HG03378 (cell line): ENCODE data around the gene CGB8.
"Not testable (repeated sequence)": the region's sequence is repeated elsewhere in the genome, so short reads cannot be mapped to it uniquely, and the experiment has no call there.

Experiments
- ATAC-seq: cut with Tn5 transposase; IDR thresholded peaks from one replicate; pipeline ENCODE4 v1.9.1; 2021; ENCODE audit warnings: mild to moderate bottlenecking, moderate library complexity; ENCODE audit not compliant: unreplicated experiment

CGB8 gene

GRCh38 chr19:49049011-49049410 is at the start of gene CGB8:
CGB8 (minus strand) TSS chr19:49049111; CDS start chr19:49048739, 372 bp downstream.
- not testable (repeated sequence) for ATAC-seq

DNA sequence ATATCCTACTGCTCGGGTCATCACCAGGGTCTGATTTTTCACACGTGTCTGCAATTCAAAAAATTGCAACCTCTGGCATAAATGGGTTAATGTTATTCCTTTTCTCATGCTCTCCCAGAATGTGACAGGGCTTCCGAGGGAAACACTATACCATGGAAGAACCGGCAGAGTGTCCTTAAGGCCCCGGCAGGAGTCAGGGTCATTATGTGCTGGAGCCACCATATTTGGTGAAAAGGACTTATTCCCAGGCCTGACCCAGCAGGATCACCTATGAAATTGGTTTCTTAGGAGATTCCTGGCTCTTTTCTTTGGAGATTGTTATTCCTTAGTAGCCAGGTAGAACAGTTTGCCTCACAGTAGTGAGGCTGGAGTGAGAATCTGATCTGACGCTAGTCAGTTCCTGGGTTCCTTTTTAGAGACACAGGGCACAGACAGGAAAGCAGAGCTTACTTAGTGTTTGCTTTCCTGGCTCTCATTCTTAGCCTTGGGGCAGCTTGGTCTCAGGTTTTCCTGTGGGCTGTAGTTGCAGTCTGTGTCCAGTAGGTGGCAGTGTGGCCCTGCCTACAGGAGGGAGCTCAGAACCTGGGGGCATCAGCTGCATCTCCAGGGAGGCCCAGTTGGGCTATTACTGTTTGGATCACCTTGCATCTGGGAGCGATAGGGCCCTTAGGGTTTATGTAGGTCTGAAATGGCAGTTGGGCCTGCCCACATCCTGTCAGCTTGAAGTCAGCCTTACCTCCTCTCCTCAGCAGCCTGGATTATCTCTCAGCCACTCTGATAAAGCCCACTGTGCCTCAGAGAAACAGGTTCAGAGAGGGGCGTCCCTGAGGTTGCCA is 48.8 kb upstream of the CGB8 start:
- no peak for ATAC-seq

DNA sequence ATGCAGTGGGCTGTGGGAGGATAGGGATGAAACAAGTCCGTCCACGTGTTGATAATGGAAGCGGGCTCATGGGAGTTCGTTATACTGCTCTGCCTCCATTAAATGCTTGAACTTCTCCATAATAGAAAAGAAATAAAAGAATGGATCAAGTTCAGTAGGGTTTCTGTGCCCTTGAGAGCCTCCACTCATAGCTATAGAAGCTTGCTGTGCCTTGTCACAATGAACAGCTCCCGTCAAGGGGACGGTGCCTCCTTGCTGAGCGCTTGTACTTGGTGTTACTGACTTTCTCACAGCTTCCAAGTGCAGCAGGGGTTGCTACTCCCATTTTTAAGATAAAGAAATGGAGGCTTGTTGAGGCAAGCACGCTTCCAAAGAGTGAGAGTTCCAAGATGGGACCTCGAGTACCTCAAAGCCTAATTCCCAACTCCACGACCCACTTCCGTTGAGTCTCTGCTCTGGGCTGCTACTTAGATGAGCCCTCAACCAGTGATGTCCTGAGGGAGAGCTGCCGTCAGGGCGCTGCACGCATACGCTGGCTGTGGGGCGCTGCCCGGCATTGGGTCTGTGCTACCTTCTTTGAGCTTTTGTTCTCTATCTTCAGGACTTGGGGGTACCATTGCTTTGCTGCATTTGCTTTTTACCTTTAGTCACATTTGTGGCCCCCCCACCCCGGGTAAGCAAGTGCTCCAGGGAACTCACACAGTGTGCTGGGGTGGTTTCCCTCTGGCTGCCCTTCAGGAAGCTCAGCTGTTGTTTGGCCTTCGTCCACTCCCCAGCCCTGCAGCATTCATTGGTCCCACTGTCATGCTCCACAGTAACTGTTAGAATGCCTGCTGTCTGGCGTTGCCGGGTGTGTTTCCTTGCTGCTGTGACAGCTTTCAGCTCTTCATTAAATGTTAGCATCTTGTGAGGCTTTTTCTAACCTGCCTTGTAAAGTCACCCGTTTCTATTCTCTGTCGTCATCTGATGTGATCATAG is 45.9 kb upstream of the CGB8 start:
- ATAC-seq = no peak

- no peak for ATAC-seq
Measured at GRCh38 chr19:49092686-49093085, 43.8 kb upstream of the CGB8 start.

DNA sequence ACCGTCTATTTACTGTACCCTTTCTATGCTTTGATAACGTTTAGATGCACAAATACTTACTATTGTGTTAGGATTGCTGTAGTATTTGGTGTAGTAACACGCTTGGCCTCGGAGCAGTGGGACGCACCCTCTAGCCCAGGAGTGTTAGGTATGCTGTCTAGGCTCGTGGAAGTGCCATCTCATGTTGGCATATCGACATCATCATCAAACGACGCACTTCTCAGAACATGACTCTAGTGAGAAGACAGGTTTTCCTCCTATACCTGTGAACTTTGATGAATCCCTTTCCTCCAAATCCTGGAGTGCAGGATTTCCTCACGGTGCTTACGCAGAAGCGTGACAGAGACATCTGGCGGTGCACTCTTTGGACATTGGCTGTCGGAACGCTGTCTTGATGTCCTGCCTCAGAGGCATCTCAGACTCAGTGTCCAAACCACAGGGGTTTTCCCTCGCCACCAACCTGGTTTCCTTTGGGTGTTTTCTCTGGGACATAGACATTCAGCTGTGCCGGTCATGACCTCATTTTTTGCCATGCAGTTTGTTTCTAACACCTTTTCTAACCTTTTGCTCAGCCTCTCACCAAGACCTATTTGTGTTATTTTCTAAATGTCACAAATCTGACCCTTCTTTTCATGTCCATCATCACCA is 42.6 kb upstream of the CGB8 start:
- ATAC-seq = no peak

DNA sequence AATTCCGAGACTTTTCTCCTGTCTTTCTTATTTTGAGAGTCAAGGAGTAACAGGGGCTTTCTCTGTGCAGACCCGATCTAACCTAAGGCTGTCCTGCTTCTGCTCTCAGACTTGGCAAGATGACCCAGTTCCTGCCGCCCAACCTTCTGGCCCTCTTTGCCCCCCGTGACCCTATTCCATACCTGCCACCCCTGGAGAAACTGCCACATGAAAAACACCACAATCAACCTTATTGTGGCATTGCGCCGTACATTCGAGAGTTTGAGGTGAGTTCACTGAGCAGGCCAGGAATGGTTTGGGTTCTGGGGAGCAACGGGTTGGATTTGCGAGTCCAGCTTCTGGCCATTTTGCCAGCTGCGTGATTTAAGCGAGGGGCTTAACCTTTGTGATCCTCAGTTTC is 37.4 kb upstream of the CGB8 start:
- no peak for ATAC-seq

DNA sequence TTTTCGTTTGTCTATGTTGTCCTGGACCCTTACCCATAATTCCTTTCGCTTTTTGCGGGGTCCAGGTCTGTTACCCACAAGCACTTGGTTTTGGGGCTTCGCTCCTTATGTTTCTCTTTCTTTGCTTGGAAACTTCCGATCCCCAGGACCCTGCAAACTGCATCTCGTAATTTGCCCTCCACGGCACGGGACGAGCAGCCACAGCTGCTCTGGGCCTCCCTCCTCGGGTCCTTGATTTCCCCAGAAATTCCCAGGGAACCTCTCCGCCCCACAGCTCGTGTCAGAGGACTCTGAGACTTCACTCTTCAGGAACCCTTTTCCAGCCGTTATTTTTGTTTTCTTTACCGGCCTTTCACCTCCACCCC is 36.9 kb upstream of the CGB8 start:
- no peak for ATAC-seq

- ATAC-seq = peak; percentile 80
Measured at GRCh38 chr19:49085020-49085867, 36.3 kb upstream of the CGB8 start, which contains the start of gene SNRNP70. SNRNP70 (plus strand) TSS chr19:49085451; CDS start chr19:49086415, 964 bp downstream.

GRCh38 chr19:49084206-49085019 is 35.5 kb upstream of the CGB8 start:
- no peak for ATAC-seq

DNA sequence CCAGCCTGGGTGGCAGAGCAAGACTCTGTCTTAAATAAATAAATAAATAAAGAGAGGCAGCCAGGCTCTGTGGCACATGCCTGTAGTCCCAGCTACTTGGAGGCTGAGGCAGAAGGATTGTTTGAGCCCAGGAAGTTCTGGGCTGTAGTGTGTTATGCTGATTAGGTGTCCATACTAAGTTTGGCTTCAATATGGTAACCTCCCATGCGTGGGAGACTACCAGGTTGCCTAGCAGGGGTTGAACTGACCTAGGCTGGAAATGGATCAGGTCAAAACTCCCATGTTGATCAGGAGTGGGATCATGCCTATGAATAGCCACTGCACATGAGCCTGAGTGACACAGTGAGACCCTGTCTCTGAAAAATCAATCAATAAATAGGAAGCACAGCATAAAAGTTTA is 32.4 kb upstream of the CGB8 start:
- ATAC-seq = no peak

DNA sequence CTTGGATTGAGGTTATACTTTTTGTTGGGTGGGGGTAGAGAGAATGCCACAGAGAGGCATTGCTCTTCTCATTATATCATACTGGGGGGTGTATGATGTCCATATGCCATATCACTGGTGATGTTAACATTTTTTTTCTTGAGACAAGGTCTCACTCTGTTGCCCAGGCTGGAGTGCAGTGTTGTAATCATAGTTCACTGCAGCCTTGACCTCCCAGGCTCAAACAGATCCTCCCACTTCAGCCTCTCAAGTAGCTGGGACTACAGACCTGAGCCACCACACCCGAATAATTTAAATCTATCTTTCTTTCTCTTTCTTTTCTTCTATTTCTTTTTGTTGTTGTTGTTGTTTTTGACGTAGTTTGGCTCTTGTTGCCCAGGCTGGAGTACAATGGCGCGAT is 31.5 kb upstream of the CGB8 start:
- ATAC-seq = no peak

DNA sequence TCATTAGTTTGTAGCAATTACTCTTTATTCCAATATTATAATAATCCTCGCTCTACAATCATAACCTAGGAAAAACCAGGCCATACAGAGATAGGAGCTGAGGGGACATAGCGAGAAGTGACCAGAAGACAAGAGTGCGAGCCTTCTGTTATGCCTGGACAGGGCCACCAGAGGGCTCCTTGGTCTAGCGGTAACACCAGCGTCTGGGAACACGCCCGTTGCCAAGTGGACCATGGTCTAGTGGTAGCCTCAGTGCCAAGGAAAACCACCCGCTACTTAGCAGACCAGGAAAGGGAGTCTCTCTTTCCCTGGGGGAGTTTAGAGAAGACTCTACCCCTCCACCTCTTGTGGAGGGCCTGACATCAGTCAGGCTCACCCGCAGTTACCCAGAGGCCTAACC is 26.0 kb upstream of the CGB8 start:
- ATAC-seq = not testable (repeated sequence)

DNA sequence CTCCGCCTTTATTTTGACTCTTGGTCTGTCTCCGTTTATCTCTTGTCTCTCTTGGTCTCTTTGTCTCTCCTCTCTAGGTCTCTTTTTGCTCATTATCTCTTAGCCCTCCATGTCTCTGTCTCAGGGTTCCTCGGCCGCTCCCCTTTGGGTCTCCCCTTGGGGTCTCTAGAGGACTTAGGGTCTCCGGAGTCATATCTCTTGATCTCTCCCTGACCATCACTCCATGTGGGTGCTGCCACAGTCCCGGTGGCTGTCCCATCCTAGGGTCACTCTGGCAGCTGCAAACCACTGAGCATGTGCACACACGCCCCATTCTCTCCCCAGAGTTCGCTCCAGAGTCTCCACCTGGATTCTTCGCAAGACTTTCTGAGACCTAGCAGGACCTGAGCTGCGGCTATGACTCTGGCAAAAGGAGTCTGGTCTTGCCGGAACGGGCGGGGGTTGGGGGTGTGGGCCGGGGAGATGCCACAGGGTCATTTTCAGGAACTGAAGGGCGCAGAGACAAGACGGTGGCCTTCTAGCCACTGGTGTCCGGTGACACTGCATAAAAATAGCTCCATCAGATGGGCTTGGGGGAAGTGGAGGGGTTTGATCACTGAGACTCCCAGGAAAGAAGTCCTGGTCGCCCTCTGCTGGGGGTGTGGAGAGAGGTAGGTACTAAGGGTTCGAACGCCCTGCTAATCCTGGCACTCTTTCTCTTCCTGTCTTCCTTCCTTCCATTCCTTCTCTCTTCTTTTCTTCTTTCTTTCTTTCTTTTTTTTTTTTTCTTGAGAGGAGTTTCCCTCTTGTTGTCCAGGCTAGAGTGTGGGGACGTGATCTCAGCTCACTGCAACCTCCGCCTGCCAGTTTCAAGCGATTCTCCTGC is 24.8 kb upstream of the CGB8 start:
- ATAC-seq = no peak

DNA sequence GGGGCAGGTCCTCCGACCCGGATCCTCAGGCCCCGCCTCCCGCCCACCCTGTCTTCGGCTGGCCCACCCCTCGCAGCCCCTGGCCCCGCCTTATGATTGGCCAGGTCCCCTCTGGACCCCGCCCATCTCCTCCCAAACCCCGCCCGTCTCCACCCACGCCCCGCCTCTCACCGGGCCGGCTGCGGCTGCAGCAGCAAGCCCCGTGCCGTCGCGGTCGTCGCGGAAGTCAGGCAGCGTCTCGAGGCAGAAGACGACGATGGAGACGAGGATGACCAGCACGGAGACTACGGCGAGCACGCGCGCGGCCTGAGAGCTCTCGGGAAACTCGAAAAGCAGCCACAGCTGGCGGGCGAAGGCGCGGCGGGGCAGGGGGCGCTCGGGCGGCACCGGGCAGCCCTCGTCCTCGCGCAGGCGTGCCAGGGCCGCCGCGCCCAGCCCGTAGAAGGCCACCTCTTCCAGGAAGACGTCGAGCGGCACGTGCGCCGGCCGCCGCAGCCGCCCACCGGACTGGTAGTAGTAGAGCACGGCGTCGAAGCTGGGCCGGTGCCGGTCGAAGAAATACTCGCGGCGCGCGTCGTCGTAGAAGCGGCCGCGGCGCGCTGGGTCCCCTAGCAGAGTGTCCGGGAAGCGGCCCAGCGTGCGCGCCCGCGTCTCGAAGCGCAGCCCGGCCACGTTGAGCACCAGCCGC is 23.1 kb upstream of the CGB8 start:
- no peak for ATAC-seq

- ATAC-seq = no peak
Measured at GRCh38 chr19:49070416-49070815, 21.5 kb upstream of the CGB8 start.

GRCh38 chr19:49069026-49069425 is 20.1 kb upstream of the CGB8 start:
- ATAC-seq = no peak

- ATAC-seq = no peak
Measured at GRCh38 chr19:49067554-49067953, 18.6 kb upstream of the CGB8 start.
